K562 (cell line): ENCODE data around the gene FOSL2. TPM values are rescaled to one million over a fixed set of nuclear protein-coding genes. Genes with fewer than 3 reads are reported as not detected.

Source experiments
- ATAC-seq: fragments of 200-7000 bp; cut with Tn5 transposase; 3 replicates; pipeline ENCODE4 v1.9.1; 2020; ENCODE audit warnings: moderate library complexity
- BruUV-seq: library from RNA; stranded (reverse); fragments of 400-500 nt; replicated peaks from 2 replicates; lab custom pipeline; 2021; lab: Mats Ljungman, UMichigan
- CTCF ChIA-PET: fragments of 300-600 bp; formaldehyde crosslinking; extraction: SDS; loops from one replicate; lab custom pipeline; 2021; ENCODE audit warnings: low intra/inter-chr PET ratio; lab: Yijun Ruan, JAX
- POLR2A ChIA-PET: fragments of 300-600, 350-650 bp; sonication (Branson Sonifier 250); formaldehyde crosslinking; extraction: SDS; loops from one replicate; lab custom pipeline; 2021; ENCODE audit warnings: antibody characterized with exemption, inconsistent platforms; lab: Yijun Ruan, JAX
- DNase-seq, 4 experiments: peaks; one replicate each; pipeline versions ENCODE4 v3.0.0 to v3.0.0-alpha.2; 2011 to 2018; ENCODE audit warnings: low spot score in 3 of 4, mixed read lengths in 3 of 4; ENCODE audit errors: extremely low read depth in 1 of 4
- FAIRE-seq: peaks from 2 replicates; lab custom pipeline; 2011; peaks lifted over from hg19 to GRCh38; lab: Jason Lieb, UNC
- H2AFZ ChIP-seq: 2 replicates; pipeline ENCODE4 v1.6.0; 2011; ENCODE audit warnings: low read depth, low read length, control low read depth, inconsistent platforms
- H3K27ac ChIP-seq: fragments of 200-600 bp; 3 replicates; pipeline ENCODE4 v1.8.0; 2011; ENCODE audit warnings: low read depth, mild to moderate bottlenecking, control low read depth, inconsistent platforms, low read length, moderate library complexity, mixed read lengths; ENCODE audit errors: extremely low read depth
- H3K27me3 ChIP-seq, 2 experiments: fragments of 300-600 bp in 1 of 2; 2 replicates in 1 of 2; 3 replicates in 1 of 2; pipeline versions ENCODE4 v1.6.0 to v1.8.0; 2011; ENCODE audit warnings: inconsistent platforms in 2 of 2, low read length in 2 of 2, mild to moderate bottlenecking in 1 of 2, mixed read lengths in 1 of 2, moderate library complexity in 1 of 2; ENCODE audit not compliant: control insufficient read depth in 2 of 2, insufficient read depth in 2 of 2
- H3K36me3 ChIP-seq: fragments of 300-600 bp; 3 replicates; pipeline ENCODE4 v1.8.0; 2011; ENCODE audit warnings: mild to moderate bottlenecking, low read length, inconsistent platforms; ENCODE audit not compliant: control insufficient read depth, insufficient read depth
- H3K4me1 ChIP-seq, 2 experiments: fragments of 200-600 bp in 1 of 2; replicated peaks in 1 of 2; 2 replicates in 1 of 2; 3 replicates in 1 of 2; pipeline versions ENCODE4 v1.5.1 to v1.8.0; 2011; ENCODE audit warnings: inconsistent platforms in 2 of 2, low read length in 2 of 2, mild to moderate bottlenecking in 1 of 2, mixed read lengths in 1 of 2, moderate library complexity in 1 of 2; ENCODE audit not compliant: control insufficient read depth in 2 of 2, insufficient read depth in 2 of 2
- H3K4me2 ChIP-seq: 2 replicates; pipeline ENCODE4 v1.6.1; 2011; ENCODE audit warnings: low read length, control low read depth, inconsistent platforms, mixed read lengths; ENCODE audit not compliant: insufficient read depth
- H3K4me3 ChIP-seq: fragments of 200-600 bp; sonication (generic), shearing (Covaris generic); 2 replicates; pipeline ENCODE4 v1.5.1; 2016; ENCODE audit warnings: control low read depth, inconsistent platforms
- H3K79me2 ChIP-seq: fragments of 200-600 bp; 3 replicates; pipeline ENCODE4 v1.8.0; 2011; ENCODE audit warnings: low read length, inconsistent platforms; ENCODE audit not compliant: control insufficient read depth, insufficient read depth
- H3K9ac ChIP-seq, 2 experiments: 2 replicates each; pipeline versions ENCODE4 v1.6.0 to v1.6.1; 2011; ENCODE audit warnings: low read depth in 2 of 2, low read length in 2 of 2, control low read depth in 1 of 2, inconsistent platforms in 1 of 2, mild to moderate bottlenecking in 1 of 2, mixed read lengths in 1 of 2; ENCODE audit not compliant: insufficient read depth in 1 of 2
- H3K9me1 ChIP-seq: one replicate; pipeline ENCODE4 v1.6.0; 2011; ENCODE audit warnings: inconsistent platforms, mild to moderate bottlenecking, low read length, moderate library complexity; ENCODE audit not compliant: control insufficient read depth, insufficient read depth
- H3K9me3 ChIP-seq: replicated peaks from 2 replicates; pipeline ENCODE4 v1.5.1; 2011; ENCODE audit warnings: low read depth, low read length, inconsistent platforms; ENCODE audit not compliant: control insufficient read depth, insufficient read depth
- H4K20me1 ChIP-seq: replicated peaks from 2 replicates; pipeline ENCODE4 v1.6.1; 2011; ENCODE audit warnings: low read length, inconsistent platforms, mixed read lengths; ENCODE audit not compliant: control insufficient read depth, insufficient read depth
- GTF2A2 ChIP-seq: IDR thresholded peaks from 2 replicates; pipeline ENCODE4 v1.6.1; 2016; ENCODE audit warnings: mild to moderate bottlenecking, missing genetic modification characterization, missing compliant biosample characterization
- HDGF ChIP-seq: fragments of 450-650 bp; IDR thresholded peaks from 2 replicates; pipeline ENCODE4 v1.6.1; 2016
- JUND ChIP-seq, 2 experiments: IDR thresholded peaks; 2 replicates in 1 of 2; 3 replicates in 1 of 2; pipeline ENCODE4 v1.6.1; 2011; ENCODE audit warnings: borderline replicate concordance in 2 of 2, low read depth in 2 of 2, low read length in 2 of 2, improper control_type of control experiment in 1 of 2, missing biosample characterization in 1 of 2, missing genetic modification characterization in 1 of 2, missing genetic modification reagents in 1 of 2
- MECOM ChIP-seq: fragments of 250-450 bp; sonication (Bioruptor Pico); IDR thresholded peaks from 2 replicates; pipeline ENCODE4 v1.8.0; 2022; ENCODE audit warnings: inconsistent platforms
- NR4A1 ChIP-seq, 2 experiments: fragments of 250-450 bp in 1 of 2; fragments of 450-650 bp in 1 of 2; sonication (Bioruptor Pico) in 1 of 2; IDR thresholded peaks; 2 replicates each; pipeline versions ENCODE4 v1.4.0 to v1.6.1; 2016 to 2020; ENCODE audit warnings: mild to moderate bottlenecking in 2 of 2, missing compliant biosample characterization in 1 of 2, missing genetic modification characterization in 1 of 2, moderate library complexity in 1 of 2
- RUNX1 ChIP-seq: sonication (generic); IDR thresholded peaks from 2 replicates; pipeline ENCODE4 v1.6.1; 2016; ENCODE audit warnings: antibody characterized with exemption, low read depth
- SAFB ChIP-seq: fragments of 200-400 bp; formaldehyde crosslinking; IDR thresholded peaks from 2 replicates; pipeline ENCODE4 v1.6.1; 2017; ENCODE audit warnings: low read depth, low read length, borderline replicate concordance
- SRSF3 ChIP-seq: fragments of 200-400 bp; formaldehyde crosslinking; IDR thresholded peaks from 2 replicates; pipeline ENCODE4 v1.6.1; 2016; ENCODE audit warnings: mild to moderate bottlenecking, low read length, moderate library complexity; ENCODE audit not compliant: insufficient read depth
- TCF3 ChIP-seq: sonication (generic); formaldehyde crosslinking; IDR thresholded peaks from 2 replicates; pipeline ENCODE4 v1.4.0; 2020; ENCODE audit warnings: mild to moderate bottlenecking, missing genetic modification reagents
- ZBTB1 ChIP-seq: sonication (generic); formaldehyde crosslinking; IDR thresholded peaks from 2 replicates; pipeline ENCODE4 v1.8.1; 2023; ENCODE audit warnings: missing genetic modification reagents, low read depth, mild to moderate bottlenecking, borderline replicate concordance
- ZNF24 ChIP-seq: fragments of 450-650 bp; IDR thresholded peaks from 2 replicates; pipeline ENCODE4 v1.6.1; 2016
- ZNF551 ChIP-seq: fragments of 250-450 bp; sonication (Bioruptor Pico); IDR thresholded peaks from 2 replicates; pipeline ENCODE4 v1.5.0; 2021; ENCODE audit warnings: mild to moderate bottlenecking, moderate library complexity
- ZNF695 ChIP-seq: fragments of 450-650 bp; formaldehyde crosslinking; IDR thresholded peaks from 2 replicates; pipeline ENCODE4 v1.4.0; 2020; ENCODE audit warnings: mild to moderate bottlenecking, moderate library complexity
- WGBS: fragments of 100-300 bp; shearing (Covaris generic); methylation state at CpG from one replicate; pipeline ENCODE4 v1.1.6; 2016; ENCODE audit warnings: low coverage, mixed read lengths; ENCODE audit not compliant: insufficient coverage; ENCODE audit errors: missing lambda C conversion rate; 5-methylcytosine and 5-hydroxymethylcytosine counted together
- in situ Hi-C: fragments of 300-500 bp; cut with MboI; formaldehyde crosslinking; loops from 4 replicates; pipeline ENCODE4 v1.15.0; 2018; ENCODE audit warnings: inconsistent platforms, mixed read lengths
- intact Hi-C: fragments of 100-400 bp; cut with micrococcal nuclease; formaldehyde crosslinking; loops from 2 replicates; pipeline ENCODE4 v1.14.2; 2022
- polyA plus RNA-seq, 8 experiments: library from polyadenylated mRNA; depleted of rRNA in 4 of 8; stranded (reverse) in 5 of 8; unstranded in 3 of 8; fragments of >200 nt; fragmentation: Nextera tagmentation in 2 of 8; fragmentation: Illumina TruSeq in 1 of 8; extraction: Ambion mirVana in 2 of 8; extraction: Trizol in 1 of 8; gene quantifications; 2 replicates each; pipeline versions ENCODE4 v1.2.1 to v1.2.3, GENCODE V29; 2011 to 2014; ENCODE audit warnings: inconsistent platforms in 1 of 8, missing spikeins in 1 of 8
- total RNA-seq, 7 experiments: library from RNA; depleted of rRNA in 6 of 7; stranded (reverse); fragments of >200 nt in 6 of 7; fragmentation: Illumina TruSeq in 2 of 7; extraction: Trizol in 2 of 7; gene quantifications; 2 replicates each; pipeline versions ENCODE4 v1.2.1 to v1.2.3, GENCODE V29; 2011 to 2021; ENCODE audit warnings: low replicate concordance in 1 of 7
- TF ChIP-seq, protein P1 (sequence below): fragments of 450-650 bp; conservative IDR thresholded peaks from 2 replicates; pipeline ENCODE4 v1.6.1; 2016; ENCODE audit warnings: missing genetic modification characterization, low read depth, mild to moderate bottlenecking, control low read depth, missing compliant biosample characterization
- TF ChIP-seq, protein P2 (sequence below): fragments of 450-650 bp; formaldehyde crosslinking; IDR thresholded peaks from 2 replicates; pipeline ENCODE4 v1.4.0; 2020; ENCODE audit warnings: mild to moderate bottlenecking, moderate library complexity
- TF ChIP-seq, protein P3 (sequence below): fragments of 250-450 bp; sonication (Bioruptor Pico); IDR thresholded peaks from 2 replicates; pipeline ENCODE4 v1.4.0; 2020
- TF ChIP-seq, protein P4 (sequence below): IDR thresholded peaks from 2 replicates; pipeline ENCODE4 v1.6.1; 2011; ENCODE audit not compliant: insufficient read length; ENCODE audit errors: extremely low read depth

Gene FOSL2
- total and polyA plus RNA-seq, 9 of the 15 experiments (the other 6 are each of a cell fraction or from before 2014, with no cell fraction given), result 0.04 to 2.9 (median 0.80) TPM

DNA sequence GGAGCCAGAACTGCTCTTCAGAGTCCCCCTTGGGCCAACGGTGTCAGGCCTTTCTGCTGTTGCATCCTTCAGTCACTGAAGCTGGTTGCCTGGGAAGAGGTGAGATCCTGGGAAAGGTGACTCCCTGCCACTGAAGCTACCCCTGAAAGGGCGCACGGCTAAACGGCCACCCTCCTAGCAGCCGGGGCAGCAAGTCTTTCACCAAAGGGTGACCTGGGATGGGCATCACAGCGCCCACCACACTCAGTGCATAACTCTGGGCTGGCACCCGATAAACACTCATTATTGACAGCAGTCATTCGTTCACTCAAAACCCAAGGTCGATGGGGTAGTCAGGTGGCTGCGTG is 26.5 kb upstream of the FOSL2 start:
- Histone ChIP-seq H3K4me2 (peak overlapping the region; percentile 74), H3K79me2 (no peaks in the 10 kb centered on the region), H3K9me3 (no peaks in the 10 kb centered on the region), H3K4me3 (no peak overlapping the region), H3K27me3 (no peaks in the 10 kb centered on the region), H3K4me1 (peaks cover 36 to 48% of the 10 kb centered on the region in 2 experiments), H4K20me1 (no peaks in the 10 kb centered on the region), H3K36me3 (no peaks in the 10 kb centered on the region), H2AFZ (peak overlapping the region; percentile 91), H3K9ac (peak overlapping the region; percentile 65 to 71), H3K27ac (peak overlapping the region; percentile 89), H3K9me1 (no peaks in the 10 kb centered on the region)
- FAIRE-seq (no peak), DNase-seq (no peak), ATAC-seq (no peak)
- CTCF ChIA-PET, result no interaction called here
- in situ Hi-C loops (no loop called here), intact Hi-C loops (no loop called here)
- POLR2A ChIA-PET, result interaction anchor here (1.0 kb wide), 1 partner anchor 16 kb away, joined by 3 read pairs; no protein-coding TSS in a partner anchor
- 32% methylated on average over 8 of the region's 10 CpGs for WGBS
- BruUV-seq, result no TSS peak
- peak; percentile 43; the same call in 1 of the 2 replicates for TF ChIP-seq GTF2A2 (tag)
- TF ChIP-seq, protein P1, sequence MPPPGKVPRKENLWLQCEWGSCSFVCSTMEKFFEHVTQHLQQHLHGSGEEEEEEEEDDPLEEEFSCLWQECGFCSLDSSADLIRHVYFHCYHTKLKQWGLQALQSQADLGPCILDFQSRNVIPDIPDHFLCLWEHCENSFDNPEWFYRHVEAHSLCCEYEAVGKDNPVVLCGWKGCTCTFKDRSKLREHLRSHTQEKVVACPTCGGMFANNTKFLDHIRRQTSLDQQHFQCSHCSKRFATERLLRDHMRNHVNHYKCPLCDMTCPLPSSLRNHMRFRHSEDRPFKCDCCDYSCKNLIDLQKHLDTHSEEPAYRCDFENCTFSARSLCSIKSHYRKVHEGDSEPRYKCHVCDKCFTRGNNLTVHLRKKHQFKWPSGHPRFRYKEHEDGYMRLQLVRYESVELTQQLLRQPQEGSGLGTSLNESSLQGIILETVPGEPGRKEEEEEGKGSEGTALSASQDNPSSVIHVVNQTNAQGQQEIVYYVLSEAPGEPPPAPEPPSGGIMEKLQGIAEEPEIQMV (tag), result no peak
- TF ChIP-seq, protein P2, sequence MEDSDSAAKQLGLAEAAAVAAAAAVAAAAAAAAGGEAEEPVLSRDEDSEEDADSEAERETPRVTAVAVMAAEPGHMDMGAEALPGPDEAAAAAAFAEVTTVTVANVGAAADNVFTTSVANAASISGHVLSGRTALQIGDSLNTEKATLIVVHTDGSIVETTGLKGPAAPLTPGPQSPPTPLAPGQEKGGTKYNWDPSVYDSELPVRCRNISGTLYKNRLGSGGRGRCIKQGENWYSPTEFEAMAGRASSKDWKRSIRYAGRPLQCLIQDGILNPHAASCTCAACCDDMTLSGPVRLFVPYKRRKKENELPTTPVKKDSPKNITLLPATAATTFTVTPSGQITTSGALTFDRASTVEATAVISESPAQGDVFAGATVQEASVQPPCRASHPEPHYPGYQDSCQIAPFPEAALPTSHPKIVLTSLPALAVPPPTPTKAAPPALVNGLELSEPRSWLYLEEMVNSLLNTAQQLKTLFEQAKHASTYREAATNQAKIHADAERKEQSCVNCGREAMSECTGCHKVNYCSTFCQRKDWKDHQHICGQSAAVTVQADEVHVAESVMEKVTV (CRISPR knock-in tag), result no peak
- TF ChIP-seq SRSF3, result no peak
- TF ChIP-seq NR4A1 (CRISPR knock-in tag; IDR thresholded peaks at IDR 0.05), result no peak
- TF ChIP-seq NR4A1 (tag; IDR thresholded peaks at IDR 0.05), result no peak
- no peak for TF ChIP-seq TCF3 (CRISPR knock-in tag)
- no peak for TF ChIP-seq ZNF551 (CRISPR knock-in tag)
- TF ChIP-seq ZBTB1 (CRISPR knock-in tag), result no peak
- no peak for TF ChIP-seq RUNX1
- TF ChIP-seq JUND (IDR thresholded peaks at IDR 0.05; ENCODE audit: borderline replicate concordance, low read depth, low read length), result no peak
- TF ChIP-seq JUND (tag; IDR thresholded peaks at IDR 0.05; ENCODE audit: borderline replicate concordance, low read depth, low read length), result 0 out of 3 replicates have a peak, but pooled peaks have one; percentile 1
- 0 out of 2 replicates have a peak, but pooled peaks have one; percentile 14 for TF ChIP-seq ZNF695
- peak; percentile 15; the same call in 1 of the 2 replicates for TF ChIP-seq HDGF
- peak; percentile 71; the same call in 1 of the 2 replicates for TF ChIP-seq ZNF24
- 0 out of 2 replicates have a peak, but pooled peaks have one; percentile 10 for TF ChIP-seq MECOM (CRISPR knock-in tag)
- TF ChIP-seq, protein P3, sequence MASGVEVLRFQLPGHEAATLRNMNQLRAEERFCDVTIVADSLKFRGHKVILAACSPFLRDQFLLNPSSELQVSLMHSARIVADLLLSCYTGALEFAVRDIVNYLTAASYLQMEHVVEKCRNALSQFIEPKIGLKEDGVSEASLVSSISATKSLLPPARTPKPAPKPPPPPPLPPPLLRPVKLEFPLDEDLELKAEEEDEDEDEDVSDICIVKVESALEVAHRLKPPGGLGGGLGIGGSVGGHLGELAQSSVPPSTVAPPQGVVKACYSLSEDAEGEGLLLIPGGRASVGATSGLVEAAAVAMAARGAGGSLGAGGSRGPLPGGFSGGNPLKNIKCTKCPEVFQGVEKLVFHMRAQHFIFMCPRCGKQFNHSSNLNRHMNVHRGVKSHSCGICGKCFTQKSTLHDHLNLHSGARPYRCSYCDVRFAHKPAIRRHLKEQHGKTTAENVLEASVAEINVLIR (CRISPR knock-in tag), result peak; percentile 29; the same call in 1 of the 2 replicates
- TF ChIP-seq, protein P4, sequence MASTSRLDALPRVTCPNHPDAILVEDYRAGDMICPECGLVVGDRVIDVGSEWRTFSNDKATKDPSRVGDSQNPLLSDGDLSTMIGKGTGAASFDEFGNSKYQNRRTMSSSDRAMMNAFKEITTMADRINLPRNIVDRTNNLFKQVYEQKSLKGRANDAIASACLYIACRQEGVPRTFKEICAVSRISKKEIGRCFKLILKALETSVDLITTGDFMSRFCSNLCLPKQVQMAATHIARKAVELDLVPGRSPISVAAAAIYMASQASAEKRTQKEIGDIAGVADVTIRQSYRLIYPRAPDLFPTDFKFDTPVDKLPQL, result no peak
- TF ChIP-seq SAFB, result no peak
